ENCODE measurements around the gene MT1X. TPM values are rescaled to one million over a fixed set of nuclear protein-coding genes. Genes with fewer than 3 reads are reported as not detected.

The MT1X gene
- total and polyA plus RNA-seq, 2 of the 13 experiments (the other 11 are each of a cell fraction or from before 2014, with no cell fraction given), result 19.7 to 288 TPM

- TF ChIP-seq ZNF687 (CRISPR knock-in tag; IDR thresholded peaks at IDR 0.05) (peak; percentile 86), ZNF44 (CRISPR knock-in tag; IDR thresholded peaks at IDR 0.05) (peak; percentile 54; the same call in 1 of the 2 replicates), ZNF280B (CRISPR knock-in tag; IDR thresholded peaks at IDR 0.05; ENCODE audit: borderline replicate concordance) (peak; percentile 54; the same call in 1 of the 2 replicates), ZNF33B (CRISPR knock-in tag; IDR thresholded peaks at IDR 0.05) (0 out of 2 replicates have a peak, but pooled peaks have one; percentile 20), CC2D1A (CRISPR knock-in tag; IDR thresholded peaks at IDR 0.05) (0 out of 2 replicates have a peak, but pooled peaks have one; percentile 57), TBX2 (CRISPR knock-in tag; IDR thresholded peaks at IDR 0.05; ENCODE audit: borderline replicate concordance) (peak; percentile 51; the same call in 1 of the 2 replicates), ZNF564 (CRISPR knock-in tag; IDR thresholded peaks at IDR 0.05) (peak; percentile 48; the same call in 1 of the 2 replicates), HNRNPLL (IDR thresholded peaks at IDR 0.05; ENCODE audit: low read depth, low read length, poor library complexity, severe bottlenecking) (peak; percentile 86), USF2 (IDR thresholded peaks at IDR 0.05; ENCODE audit: low read depth, low read length) (no peak), USF2 (CRISPR knock-in tag; IDR thresholded peaks at IDR 0.05; ENCODE audit: borderline replicate concordance) (0 out of 2 replicates have a peak, but pooled peaks have one; percentile 38), ZNF547 (CRISPR knock-in tag; IDR thresholded peaks at IDR 0.05) (peak; percentile 48; the same call in 1 of the 2 replicates), ATF7-NPFF (CRISPR knock-in tag; IDR thresholded peaks at IDR 0.05; ENCODE audit: low read depth) (0 out of 2 replicates have a peak, but pooled peaks have one; percentile 45), SRF (IDR thresholded peaks at IDR 0.05; ENCODE audit: low read depth, low read length) (no peak), DZIP1 (CRISPR knock-in tag; IDR thresholded peaks at IDR 0.05) (no peak)
Observed at GRCh38 chr16:56647641-56648431, 34.4 kb upstream of the MT1X start (continued).

Data from HepG2 (cell line).